IPS-18a (cell line): ENCODE results near the gene MRPL1.
"Not testable (repeated sequence)": the region's sequence is repeated elsewhere in the genome, so short reads cannot be mapped to it uniquely, and the experiment has no call there.

Source experiments
- H3K27ac ChIP-seq: one replicate; pipeline ENCODE4 v1.5.1; 2013; ENCODE audit warnings: low read length
- H3K27me3 ChIP-seq: one replicate; pipeline ENCODE4 v1.6.1; 2013; ENCODE audit warnings: mild to moderate bottlenecking, low read length; ENCODE audit not compliant: control insufficient read depth, insufficient read depth
- H3K36me3 ChIP-seq: one replicate; pipeline ENCODE4 v1.6.1; 2013; ENCODE audit warnings: low read depth, low read length; ENCODE audit not compliant: control insufficient read depth
- H3K4me1 ChIP-seq: one replicate; pipeline ENCODE4 v1.6.1; 2013; ENCODE audit warnings: low read depth, low read length; ENCODE audit not compliant: control insufficient read depth
- H3K4me3 ChIP-seq: one replicate; pipeline ENCODE4 v1.5.1; 2013; ENCODE audit warnings: low read length
- H3K9ac ChIP-seq: one replicate; pipeline ENCODE4 v1.6.1; 2013; ENCODE audit warnings: mild to moderate bottlenecking, low read length, moderate library complexity
- H3K9me3 ChIP-seq: one replicate; pipeline ENCODE4 v1.6.1; 2013; ENCODE audit warnings: low read depth, low read length; ENCODE audit not compliant: control insufficient read depth

The MRPL1 gene

DNA sequence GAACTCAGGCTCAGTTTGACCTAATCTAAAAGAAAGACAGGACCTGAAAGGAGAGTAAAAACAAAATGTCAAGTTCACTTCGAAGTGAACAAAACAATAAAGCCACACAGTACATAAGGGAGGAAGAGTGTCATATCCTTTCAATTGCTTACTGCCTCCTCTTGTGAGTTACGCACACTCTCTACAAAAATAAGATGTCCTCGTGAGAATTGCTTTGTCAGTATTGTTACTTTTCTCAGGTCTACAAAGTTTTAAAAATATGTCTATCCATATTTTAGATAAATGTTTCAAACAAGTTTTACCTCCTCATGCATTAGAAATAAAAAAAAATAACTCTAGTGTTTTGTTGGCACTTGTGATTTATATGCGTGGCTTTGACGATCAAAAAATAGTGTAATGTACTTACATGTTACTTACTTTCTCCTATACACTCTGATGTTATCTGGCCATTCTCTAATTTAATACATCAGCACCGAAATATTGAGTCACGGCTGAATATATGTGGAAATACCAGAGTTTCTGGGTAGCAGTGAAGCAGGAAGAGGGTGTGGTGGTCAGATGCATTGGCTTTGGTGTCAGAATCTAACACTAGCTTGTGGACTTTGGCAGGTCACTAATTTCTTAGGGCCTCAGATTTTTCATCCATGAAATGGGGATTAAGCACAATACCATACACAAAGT lies 8.1 kb upstream of the MRPL1 start:
- H3K9ac ChIP-seq = no peak overlapping the region
- no peaks in the 10 kb centered on the region for H3K4me1 ChIP-seq
- H3K27ac ChIP-seq = no peak overlapping the region

DNA sequence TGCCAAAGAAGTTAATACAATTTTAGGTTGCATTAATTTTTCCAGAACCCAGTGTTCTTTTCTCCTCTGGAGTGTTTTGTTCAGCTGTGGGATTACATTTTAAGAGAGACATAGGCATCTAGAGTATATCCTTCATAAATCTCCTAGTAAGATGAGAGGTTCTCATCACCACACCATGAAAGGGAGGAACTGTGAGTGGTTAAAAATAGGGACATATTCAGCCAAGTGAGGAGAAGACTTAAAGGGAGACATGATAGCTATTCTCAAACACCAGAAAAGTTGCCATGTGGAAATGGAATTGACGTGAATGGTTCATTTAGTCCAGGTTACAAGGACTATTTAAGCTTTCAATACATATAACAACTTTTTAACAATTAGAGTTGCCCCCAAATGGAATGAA lies 6.5 kb upstream of the MRPL1 start:
- Histone ChIP-seq H3K36me3 (no peaks in the 10 kb centered on the region), H3K4me3 (no peak overlapping the region), H3K9ac (no peak overlapping the region), H3K9me3 (no peaks in the 10 kb centered on the region), H3K4me1 (no peaks in the 10 kb centered on the region), H3K27me3 (no peaks in the 10 kb centered on the region), H3K27ac (no peak overlapping the region)

More for the DNA sequence above, 8.1 kb upstream of the MRPL1 start:
- Histone ChIP-seq H3K36me3 (no peaks in the 10 kb centered on the region), H3K4me3 (no peak overlapping the region), H3K27me3 (no peaks in the 10 kb centered on the region), H3K9me3 (no peaks in the 10 kb centered on the region)

DNA sequence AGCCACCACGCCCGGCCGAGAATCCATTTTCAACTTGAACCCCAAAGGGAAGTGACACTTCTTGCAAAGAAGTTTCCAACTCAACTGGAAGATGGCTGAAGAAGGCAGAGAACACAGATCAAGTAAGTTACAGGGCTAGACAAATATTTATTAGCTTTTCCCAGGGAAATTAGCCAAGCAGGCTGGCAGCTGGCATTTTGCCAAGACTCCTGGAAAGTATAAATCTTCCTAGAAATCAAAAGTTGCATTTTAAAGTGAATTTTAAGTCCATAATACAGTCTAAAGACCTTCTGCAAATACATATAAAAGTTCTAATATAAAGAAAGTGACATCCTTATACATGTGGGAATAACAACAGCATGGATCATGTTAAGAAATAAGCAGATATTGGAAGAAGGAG lies 3.4 kb upstream of the MRPL1 start:
- Histone ChIP-seq H3K27me3 (no peaks in the 10 kb centered on the region), H3K36me3 (no peaks in the 10 kb centered on the region), H3K27ac (no peak overlapping the region), H3K4me3 (no peak overlapping the region), H3K9me3 (no peaks in the 10 kb centered on the region), H3K9ac (no peak overlapping the region), H3K4me1 (peaks cover 12% of the 10 kb centered on the region)

- Histone ChIP-seq H3K27me3 (no peaks in the 10 kb centered on the region), H3K27ac (peak overlapping the region; percentile 95), H3K9me3 (no peaks in the 10 kb centered on the region), H3K36me3 (no peaks in the 10 kb centered on the region), H3K9ac (peak overlapping the region; percentile 95), H3K4me3 (peak overlapping the region; percentile 96), H3K4me1 (peaks cover 12% of the 10 kb centered on the region)
Measured at GRCh38 chr4:77861495-77861894, 1.1 kb upstream of the MRPL1 start.

GRCh38 chr4:77863341-77863740 lies 711 bp downstream of the MRPL1 start:
- H3K27me3 ChIP-seq, H3K36me3 ChIP-seq, H3K9me3 ChIP-seq: not testable (repeated sequence)
- H3K4me1 ChIP-seq = peaks cover 12% of the 10 kb centered on the region
- peak overlapping the region; percentile 95 for H3K27ac ChIP-seq
- peak overlapping the region; percentile 96 for H3K4me3 ChIP-seq
- H3K9ac ChIP-seq = peak overlapping the region; percentile 95

DNA sequence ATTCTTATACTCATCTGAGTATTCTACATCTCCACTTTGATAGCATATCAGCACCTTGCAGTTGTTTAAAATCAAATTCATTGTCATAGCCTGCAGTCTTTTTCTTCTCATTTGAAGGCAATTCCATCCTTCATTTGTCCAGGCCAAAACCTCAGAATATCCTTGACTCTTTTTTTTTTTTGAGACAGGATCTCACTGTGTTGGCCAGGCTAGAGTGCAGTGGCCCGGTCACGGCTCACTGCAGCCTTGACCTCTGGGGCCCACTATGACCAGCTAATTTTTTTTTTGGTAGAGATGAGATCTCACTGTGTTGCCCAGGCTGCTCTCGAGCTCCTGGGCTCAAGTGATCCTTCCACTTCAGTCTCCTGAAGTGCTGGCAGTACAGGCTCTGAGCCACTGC lies 2.6 kb downstream of the MRPL1 start:
- no peak overlapping the region for H3K4me3 ChIP-seq

DNA sequence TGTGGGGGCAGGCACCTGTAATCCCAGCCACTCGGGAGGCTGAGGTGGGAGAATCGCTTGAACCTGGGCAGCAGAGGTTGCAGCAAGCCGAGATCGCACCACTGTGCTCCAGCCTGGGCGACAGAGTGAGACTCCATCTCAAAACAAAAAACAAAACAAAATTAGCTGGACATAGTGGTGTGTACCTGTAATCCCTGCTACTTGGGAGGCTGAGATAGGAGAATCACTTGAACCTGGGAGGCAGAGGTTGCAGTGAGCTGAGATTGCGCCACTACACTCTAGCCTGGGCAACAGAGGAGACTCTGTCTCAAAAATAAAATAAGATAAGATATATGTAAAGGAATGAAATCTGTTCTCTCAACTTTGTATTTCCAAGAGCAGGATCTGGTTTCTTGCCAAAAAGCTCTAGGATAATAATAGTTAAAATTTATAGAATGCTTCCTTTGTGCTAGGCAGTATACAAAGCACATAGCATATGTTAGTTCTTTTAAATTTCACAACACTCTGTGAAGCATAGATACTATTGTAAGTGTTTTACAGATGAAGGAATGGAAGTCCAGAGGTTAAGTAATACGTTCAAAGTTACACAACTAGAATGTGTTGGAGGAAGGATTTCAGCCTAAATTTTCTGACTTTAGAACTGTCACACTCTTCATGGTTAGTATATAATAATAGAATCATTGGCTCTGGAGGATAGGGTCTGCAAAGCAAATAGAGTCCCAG lies 10.3 kb downstream of the MRPL1 start:
- Histone ChIP-seq H3K27ac (no peak overlapping the region), H3K9me3 (no peaks in the 10 kb centered on the region), H3K9ac (no peak overlapping the region), H3K4me1 (no peaks in the 10 kb centered on the region), H3K27me3 (no peaks in the 10 kb centered on the region), H3K4me3 (no peak overlapping the region), H3K36me3 (peaks cover 17% of the 10 kb centered on the region)

More for the DNA sequence above, 2.6 kb downstream of the MRPL1 start:
- H3K9me3 ChIP-seq = no peaks in the 10 kb centered on the region
- peaks cover 12% of the 10 kb centered on the region for H3K4me1 ChIP-seq
- no peak overlapping the region for H3K27ac ChIP-seq
- no peaks in the 10 kb centered on the region for H3K27me3 ChIP-seq
- no peaks in the 10 kb centered on the region for H3K36me3 ChIP-seq
- no peak overlapping the region for H3K9ac ChIP-seq

DNA sequence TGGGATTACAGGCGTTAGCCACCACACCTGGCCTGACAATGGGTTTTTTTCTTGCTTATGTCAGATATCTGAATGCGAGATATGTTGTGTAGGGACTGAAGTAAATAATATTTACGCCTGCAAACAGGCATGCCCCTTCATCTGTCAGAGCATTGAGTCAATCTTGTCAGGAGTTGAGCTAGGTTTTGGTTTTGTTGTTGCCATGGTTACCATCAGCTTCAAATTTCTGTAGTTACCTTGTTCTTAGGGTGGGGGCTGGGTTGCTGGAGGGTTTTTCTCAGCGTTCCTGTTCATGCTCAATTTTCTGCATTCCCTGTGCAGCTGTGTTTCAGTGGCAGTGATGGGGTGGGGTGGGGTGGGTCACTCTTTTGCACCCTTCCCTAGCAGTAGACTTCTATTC lies 14.5 kb downstream of the MRPL1 start:
- Histone ChIP-seq H3K27me3 (no peaks in the 10 kb centered on the region), H3K27ac (no peak overlapping the region), H3K4me3 (no peak overlapping the region), H3K9ac (no peak overlapping the region), H3K4me1 (no peaks in the 10 kb centered on the region), H3K36me3 (peaks cover 19% of the 10 kb centered on the region), H3K9me3 (no peaks in the 10 kb centered on the region)

GRCh38 chr4:77877771-77878565 lies 15.3 kb downstream of the MRPL1 start:
- Histone ChIP-seq H3K36me3 (peaks cover 18% of the 10 kb centered on the region), H3K27ac (no peak overlapping the region), H3K4me3 (no peak overlapping the region), H3K4me1 (no peaks in the 10 kb centered on the region), H3K27me3 (no peaks in the 10 kb centered on the region), H3K9me3 (no peaks in the 10 kb centered on the region), H3K9ac (no peak overlapping the region)

GRCh38 chr4:77880784-77881183 lies 18.2 kb downstream of the MRPL1 start:
- H3K9me3 ChIP-seq = no peaks in the 10 kb centered on the region
- H3K4me1 ChIP-seq = no peaks in the 10 kb centered on the region
- H3K4me3 ChIP-seq = no peak overlapping the region
- H3K36me3 ChIP-seq = peaks cover 14% of the 10 kb centered on the region
- H3K9ac ChIP-seq = no peak overlapping the region
- H3K27ac ChIP-seq = no peak overlapping the region
- no peaks in the 10 kb centered on the region for H3K27me3 ChIP-seq

DNA sequence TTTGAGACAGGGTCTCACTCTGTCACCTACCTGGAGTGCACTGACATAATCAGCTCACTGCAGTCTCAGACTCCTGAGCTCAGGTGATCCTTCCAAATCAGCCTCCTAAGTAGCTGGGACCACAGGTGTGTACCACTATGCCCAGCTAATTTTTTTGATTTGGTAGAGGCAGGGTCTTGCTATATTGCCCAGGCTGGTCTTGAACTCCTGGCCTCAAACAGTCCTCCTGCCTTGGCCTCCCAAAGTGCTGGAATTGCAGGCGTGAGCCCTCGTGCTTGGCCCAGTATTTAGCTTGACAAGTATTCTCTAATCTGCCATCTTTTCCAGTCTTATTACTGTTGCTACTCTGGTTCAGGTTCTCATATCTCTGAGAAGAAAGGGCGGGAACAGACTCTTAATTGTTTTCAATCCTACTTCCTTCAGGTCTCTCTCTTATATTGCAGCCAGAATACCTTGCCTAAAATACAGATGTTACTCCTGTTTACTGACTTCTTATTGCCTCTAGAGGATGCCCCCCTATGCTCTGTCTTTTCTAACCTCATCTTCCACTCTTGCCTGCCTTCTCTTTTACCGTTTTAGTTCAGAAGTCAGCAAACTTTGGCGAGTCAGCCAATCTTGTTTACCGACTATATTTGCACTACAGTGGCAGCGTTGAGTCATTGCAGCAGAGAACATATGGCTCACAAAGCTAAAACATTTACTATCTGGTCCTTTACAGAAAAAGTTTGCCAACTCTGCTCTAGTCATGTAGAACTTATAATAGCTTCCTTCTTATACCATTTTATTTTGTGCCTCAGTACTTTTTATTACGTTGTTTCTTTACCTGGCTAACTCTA lies 19.0 kb downstream of the MRPL1 start:
- no peak overlapping the region for H3K4me3 ChIP-seq
- no peaks in the 10 kb centered on the region for H3K9me3 ChIP-seq
- H3K27ac ChIP-seq = no peak overlapping the region
- H3K9ac ChIP-seq = no peak overlapping the region
- no peaks in the 10 kb centered on the region for H3K27me3 ChIP-seq
- H3K36me3 ChIP-seq = peaks cover 15% of the 10 kb centered on the region
- no peaks in the 10 kb centered on the region for H3K4me1 ChIP-seq
